ENCODE results near the gene ARSG.
"Not testable (repeated sequence)": the region's sequence is repeated elsewhere in the genome, so short reads cannot be mapped to it uniquely, and the experiment has no call there.

ARSG gene

GRCh38 chr17:68341482-68341881, 50.2 kb downstream of the ARSG start:
- DNase-seq = no peak

- no peak for DNase-seq
Observed at GRCh38 chr17:68343976-68344375, 52.7 kb downstream of the ARSG start.

- DNase-seq = peak; percentile 26
Observed at GRCh38 chr17:68344701-68345136, 53.4 kb downstream of the ARSG start.

GRCh38 chr17:68346448-68346847, 55.2 kb downstream of the ARSG start:
- DNase-seq = peak; percentile 73

GRCh38 chr17:68347380-68347779, 56.1 kb downstream of the ARSG start:
- DNase-seq = no peak

- DNase-seq = peak; percentile 20
Observed at GRCh38 chr17:68349157-68349556, 57.9 kb downstream of the ARSG start.

- no peak for DNase-seq
Observed at GRCh38 chr17:68351395-68351794, 60.1 kb downstream of the ARSG start.

- DNase-seq = no peak
Observed at GRCh38 chr17:68352041-68352440, 60.7 kb downstream of the ARSG start.

- DNase-seq = not testable (repeated sequence)
Observed at GRCh38 chr17:68352671-68353070, 61.4 kb downstream of the ARSG start.

- DNase-seq = no peak
Observed at GRCh38 chr17:68353111-68353521, 61.8 kb downstream of the ARSG start.

- DNase-seq = not testable (repeated sequence)
Observed at GRCh38 chr17:68354311-68354710, 63.0 kb downstream of the ARSG start.

GRCh38 chr17:68355108-68355507, 63.8 kb downstream of the ARSG start:
- DNase-seq = not testable (repeated sequence)

- peak; percentile 70 for DNase-seq
Observed at GRCh38 chr17:68356520-68356919, 65.2 kb downstream of the ARSG start.

- DNase-seq = no peak
Observed at GRCh38 chr17:68356949-68357455, 65.7 kb downstream of the ARSG start.

GRCh38 chr17:68357886-68358285, 66.6 kb downstream of the ARSG start:
- DNase-seq = no peak

GRCh38 chr17:68359791-68360535, 68.7 kb downstream of the ARSG start:
- DNase-seq = no peak

- DNase-seq = no peak
Observed at GRCh38 chr17:68365469-68365868, 74.2 kb downstream of the ARSG start.

- no peak for DNase-seq
Observed at GRCh38 chr17:68368387-68368786, 77.1 kb downstream of the ARSG start.

- DNase-seq = no peak
Observed at GRCh38 chr17:68375566-68375965, 84.3 kb downstream of the ARSG start.

- not testable (repeated sequence) for DNase-seq
Observed at GRCh38 chr17:68376178-68376577, 84.9 kb downstream of the ARSG start.

GRCh38 chr17:68377771-68378267, 86.5 kb downstream of the ARSG start:
- DNase-seq = no peak

GRCh38 chr17:68378268-68379176, 87.2 kb downstream of the ARSG start:
- DNase-seq = no peak

- DNase-seq = no peak
Observed at GRCh38 chr17:68379177-68379510, 87.8 kb downstream of the ARSG start.
